GM19099 (cell line): ENCODE results near the gene ASMTL.

Experiments
- POLR2A ChIP-seq: IDR thresholded peaks from 3 replicates; pipeline ENCODE4 v1.6.1; 2011; ENCODE audit warnings: low read depth; ENCODE audit not compliant: insufficient read length; ENCODE audit errors: extremely low read depth

Gene ASMTL

GRCh38 chrX:1444561-1445500 lies 7.9 kb downstream of the ASMTL start:
- no peak for TF ChIP-seq POLR2A

GRCh38 chrX:1443496-1444075 lies 9.1 kb downstream of the ASMTL start:
- no peak for TF ChIP-seq POLR2A

GRCh38 chrX:1442724-1443367 lies 9.9 kb downstream of the ASMTL start:
- no peak for TF ChIP-seq POLR2A

- no peak for TF ChIP-seq POLR2A
Measured at GRCh38 chrX:1442016-1442665, 10.6 kb downstream of the ASMTL start.

- no peak for TF ChIP-seq POLR2A
Measured at GRCh38 chrX:1440506-1440905, 12.2 kb downstream of the ASMTL start.

GRCh38 chrX:1435241-1435895 lies 17.3 kb downstream of the ASMTL start:
- no peak for TF ChIP-seq POLR2A

GRCh38 chrX:1434871-1435240 lies 17.9 kb downstream of the ASMTL start:
- no peak for TF ChIP-seq POLR2A

GRCh38 chrX:1433646-1434357 lies 18.9 kb downstream of the ASMTL start:
- TF ChIP-seq POLR2A = no peak

GRCh38 chrX:1430451-1430850 lies 22.3 kb downstream of the ASMTL start:
- TF ChIP-seq POLR2A = no peak

GRCh38 chrX:1427756-1428155 lies 25.0 kb downstream of the ASMTL start:
- no peak for TF ChIP-seq POLR2A

GRCh38 chrX:1425381-1425780 lies 27.3 kb downstream of the ASMTL start:
- TF ChIP-seq POLR2A = no peak

- no peak for TF ChIP-seq POLR2A
Measured at GRCh38 chrX:1424147-1424851, 28.4 kb downstream of the ASMTL start.

GRCh38 chrX:1423215-1423614 lies 29.5 kb downstream of the ASMTL start:
- no peak for TF ChIP-seq POLR2A

GRCh38 chrX:1422135-1422465 lies 30.6 kb downstream of the ASMTL start:
- no peak for TF ChIP-seq POLR2A

- TF ChIP-seq POLR2A = no peak
Measured at GRCh38 chrX:1421433-1422134, 31.1 kb downstream of the ASMTL start.
